Stimulated activated CD8-positive, alpha-beta memory T cell treated with anti-CD3 and anti-CD28 coated beads, Interleukin-12 subunit alpha, Interleukin-12 subunit beta, amount 100 ng/mL, for 24 hours (primary cell): ENCODE results near the gene ANKFN1.
"Not testable (repeated sequence)": the region's sequence is repeated elsewhere in the genome, so short reads cannot be mapped to it uniquely, and the experiment has no call there.

ENCODE experiments used
- DNase-seq: peaks from one replicate; pipeline ENCODE4 v3.0.0-alpha.2; 2020; ENCODE audit errors: extremely low read depth

ANKFN1 gene

GRCh38 chr17:56325313-56326000 is 172.2 kb downstream of the ANKFN1 start:
- DNase-seq = no peak

DNA sequence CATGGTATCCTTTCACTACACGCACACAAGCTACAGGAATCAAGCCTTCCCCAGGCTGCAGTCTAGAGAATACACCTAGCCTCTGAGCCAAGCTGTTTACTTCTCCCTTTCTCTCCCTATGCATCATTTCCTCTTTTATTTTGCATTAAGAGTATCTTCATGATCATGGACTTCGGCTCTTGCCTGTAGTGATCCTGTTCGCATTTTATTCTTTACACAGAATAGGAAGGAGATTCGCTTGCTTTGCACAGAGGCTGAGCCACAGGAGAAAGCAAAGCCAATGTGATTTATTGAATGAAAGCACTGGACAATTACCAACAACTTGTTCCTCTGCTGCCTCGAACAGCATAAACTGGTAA is 172.7 kb downstream of the ANKFN1 start:
- DNase-seq = no peak

DNA sequence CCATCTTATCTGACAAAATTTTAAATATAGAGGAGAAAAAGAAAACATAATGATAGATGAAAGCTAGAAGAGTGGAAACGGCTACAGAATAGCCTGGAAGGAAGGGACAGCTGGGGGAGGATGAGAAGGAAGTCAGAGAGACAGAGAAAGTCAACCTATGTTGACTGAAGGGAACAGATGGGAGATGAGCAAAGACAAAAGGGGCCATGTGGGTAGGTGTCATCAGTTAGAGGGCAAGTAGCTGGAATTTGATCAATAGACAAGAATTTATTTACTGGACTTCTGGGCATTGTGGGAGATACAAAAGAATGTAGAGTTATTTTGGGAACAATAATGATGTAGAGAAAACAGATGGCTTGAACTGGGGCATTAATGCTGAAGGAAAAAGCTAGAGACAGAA is 194.4 kb downstream of the ANKFN1 start:
- DNase-seq = no peak

GRCh38 chr17:56350592-56350991 is 197.3 kb downstream of the ANKFN1 start:
- DNase-seq = no peak

DNA sequence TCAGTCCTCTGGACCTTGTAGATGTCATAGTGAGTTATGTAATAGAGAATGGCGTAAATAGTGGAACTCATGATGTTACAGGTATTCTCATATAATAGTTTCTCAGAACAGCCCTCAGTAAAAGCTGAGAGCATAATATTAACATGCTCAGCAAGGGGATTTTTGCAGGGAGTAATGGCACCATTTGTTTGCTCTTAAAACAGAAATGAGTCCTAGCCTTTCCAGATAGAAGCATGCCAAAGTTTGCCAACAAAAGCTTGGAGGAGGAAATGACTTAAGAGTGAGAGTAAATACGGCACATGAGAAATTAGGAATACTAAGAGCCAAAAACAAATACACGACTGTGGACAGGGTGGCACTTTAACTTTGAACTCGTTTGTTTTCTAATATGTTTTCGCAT is 198.4 kb downstream of the ANKFN1 start:
- DNase-seq = no peak

DNA sequence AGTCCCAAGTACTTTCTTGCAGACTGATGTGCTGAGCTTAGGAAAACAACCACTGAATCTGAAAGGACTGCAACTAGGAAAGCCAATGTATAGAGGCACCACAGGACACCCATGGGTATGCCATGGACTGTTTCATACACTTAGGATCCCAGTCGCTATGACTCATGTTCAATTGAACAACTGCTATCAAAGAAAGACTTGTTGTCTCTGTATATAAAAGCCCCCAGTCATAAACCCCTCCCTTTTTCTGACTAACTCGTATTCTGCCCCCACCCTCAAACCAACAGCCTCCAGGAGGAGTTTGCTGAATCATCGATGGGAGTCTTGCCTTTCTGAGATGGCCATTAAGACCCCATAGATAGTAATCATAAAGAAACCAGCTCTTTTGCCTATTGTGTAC is 205.4 kb downstream of the ANKFN1 start:
- no peak for DNase-seq

- DNase-seq = no peak
Observed at GRCh38 chr17:56359518-56359917, 206.2 kb downstream of the ANKFN1 start.

DNA sequence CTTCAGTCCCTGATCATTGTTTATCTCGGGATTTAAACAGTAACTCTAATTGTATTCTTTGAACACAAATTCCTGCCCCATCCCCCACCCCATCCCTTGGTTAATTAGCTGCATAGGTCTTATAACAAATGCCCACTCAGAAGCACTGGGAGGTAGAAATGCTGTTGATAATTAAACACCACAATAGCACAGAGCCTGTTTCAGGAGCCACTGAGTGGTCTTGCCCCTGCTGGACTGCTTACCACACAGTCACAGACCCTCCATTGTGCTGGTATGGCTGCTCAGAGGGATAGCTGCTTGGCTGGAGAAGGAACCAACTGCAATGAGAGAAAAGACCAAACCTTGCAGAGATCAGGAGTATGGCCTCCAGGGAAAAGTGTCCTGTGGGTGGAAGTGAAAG is 214.1 kb downstream of the ANKFN1 start:
- no peak for DNase-seq

- DNase-seq = no peak
Observed at GRCh38 chr17:56373981-56374833, 220.9 kb downstream of the ANKFN1 start.

- DNase-seq = no peak
Observed at GRCh38 chr17:56389356-56389755, 236.1 kb downstream of the ANKFN1 start.

DNA sequence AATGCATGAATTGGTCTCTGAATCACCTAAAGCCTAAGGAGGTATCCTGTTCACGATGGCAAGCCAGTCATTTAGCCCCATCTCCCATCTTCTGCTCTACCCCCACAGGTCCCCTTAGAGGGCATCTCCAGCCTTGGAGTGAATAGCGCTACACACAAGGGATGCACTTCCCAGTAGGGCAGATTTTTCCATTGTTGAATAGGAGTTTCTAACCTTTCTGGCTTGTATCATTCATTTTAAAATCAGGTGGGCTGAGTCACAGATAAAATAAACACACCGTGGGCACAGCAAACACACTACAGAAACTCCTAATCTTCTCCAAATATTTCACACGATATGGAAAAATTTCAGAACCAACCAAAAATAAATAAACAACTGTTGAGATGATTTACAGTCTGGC is 239.0 kb downstream of the ANKFN1 start:
- DNase-seq = no peak

DNA sequence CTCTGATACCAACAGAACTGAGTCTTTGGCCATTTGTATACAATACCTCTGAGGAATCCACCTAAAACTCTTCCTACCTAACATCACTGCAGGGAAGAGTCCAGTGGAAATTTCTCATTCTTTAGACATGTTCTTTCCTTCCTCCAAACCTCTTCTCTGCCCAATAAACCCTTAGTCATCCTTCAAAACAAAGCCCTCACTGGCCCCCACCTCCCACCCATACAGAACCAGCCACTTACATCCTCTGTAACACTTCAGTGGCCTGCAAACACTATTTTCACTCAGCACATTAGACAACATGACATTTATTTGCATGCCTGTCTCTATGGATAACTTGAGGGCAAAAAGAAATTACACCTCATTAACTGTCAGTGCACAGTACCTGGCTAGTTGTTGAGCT is 239.9 kb downstream of the ANKFN1 start:
- DNase-seq = no peak

DNA sequence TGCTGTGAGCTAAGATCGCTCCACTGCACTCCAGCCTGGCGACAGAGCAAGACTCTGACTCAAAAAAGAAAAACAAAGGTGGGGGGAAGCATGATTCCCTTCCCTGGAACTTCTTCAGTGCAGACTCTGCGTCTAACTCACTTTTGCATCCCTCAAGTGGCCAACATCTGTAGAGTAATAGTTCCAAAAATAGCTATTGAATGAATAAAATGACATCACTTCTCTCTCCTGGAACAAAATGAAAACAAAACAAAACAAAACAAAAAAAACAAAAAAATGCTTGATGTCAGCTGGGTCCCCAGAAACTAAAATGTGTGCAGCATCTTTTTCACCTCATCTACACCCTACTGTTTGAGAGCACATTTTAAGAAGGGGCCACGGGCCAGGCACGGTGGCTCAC is 242.5 kb downstream of the ANKFN1 start:
- DNase-seq = no peak

- DNase-seq = no peak
Observed at GRCh38 chr17:56407086-56407485, 253.8 kb downstream of the ANKFN1 start.

- DNase-seq = not testable (repeated sequence)
Observed at GRCh38 chr17:56412356-56412755, 259.1 kb downstream of the ANKFN1 start.

GRCh38 chr17:56416682-56417351 is 263.5 kb downstream of the ANKFN1 start:
- no peak for DNase-seq

DNA sequence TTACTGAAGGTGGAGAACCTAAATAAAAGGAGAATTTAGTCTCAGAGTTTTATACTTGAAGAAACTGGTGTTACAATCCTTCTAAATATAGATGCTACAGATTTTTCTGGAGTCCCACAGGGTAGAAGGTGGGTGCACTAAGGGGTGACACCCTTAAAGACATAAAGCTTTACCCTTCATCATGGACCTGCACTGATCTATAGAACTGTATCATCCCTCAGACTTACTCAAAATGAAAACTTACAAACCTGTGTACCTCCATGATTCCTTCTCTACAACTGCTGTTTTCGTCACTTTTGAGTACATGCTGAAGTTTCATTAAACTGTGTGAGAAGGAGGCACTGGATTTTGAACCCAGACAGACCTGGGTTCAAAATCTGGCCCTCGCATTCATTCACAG is 270.7 kb downstream of the ANKFN1 start:
- no peak for DNase-seq

DNA sequence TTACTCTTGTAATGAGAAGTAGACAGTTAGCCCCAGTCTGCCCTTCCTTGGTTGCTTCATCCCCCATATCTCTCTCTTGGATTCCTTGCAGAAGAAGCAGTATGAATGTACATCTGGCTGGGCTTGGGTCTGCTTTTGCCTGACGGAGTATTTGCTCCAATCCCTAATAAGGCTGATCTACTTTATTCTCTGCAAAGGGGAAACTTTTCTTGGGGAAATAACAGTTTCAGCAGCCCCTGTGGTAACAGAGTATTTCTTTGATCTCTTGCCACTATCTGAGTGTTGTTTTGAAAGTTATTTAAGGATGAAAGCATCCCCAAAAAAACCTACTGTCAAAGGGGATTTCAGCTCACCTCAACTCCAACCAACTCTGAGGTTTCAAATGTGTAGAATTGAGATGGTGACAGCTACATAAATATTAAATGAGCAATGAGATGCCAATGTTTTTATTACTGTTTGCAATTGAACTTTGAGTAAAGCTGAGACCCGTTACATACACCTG is 271.3 kb downstream of the ANKFN1 start:
- no peak for DNase-seq

GRCh38 chr17:56425483-56425882 is 272.2 kb downstream of the ANKFN1 start:
- no peak for DNase-seq

- no peak for DNase-seq
Observed at GRCh38 chr17:56426901-56427300, 273.6 kb downstream of the ANKFN1 start.

GRCh38 chr17:56431736-56432135 is 278.5 kb downstream of the ANKFN1 start:
- no peak for DNase-seq

DNA sequence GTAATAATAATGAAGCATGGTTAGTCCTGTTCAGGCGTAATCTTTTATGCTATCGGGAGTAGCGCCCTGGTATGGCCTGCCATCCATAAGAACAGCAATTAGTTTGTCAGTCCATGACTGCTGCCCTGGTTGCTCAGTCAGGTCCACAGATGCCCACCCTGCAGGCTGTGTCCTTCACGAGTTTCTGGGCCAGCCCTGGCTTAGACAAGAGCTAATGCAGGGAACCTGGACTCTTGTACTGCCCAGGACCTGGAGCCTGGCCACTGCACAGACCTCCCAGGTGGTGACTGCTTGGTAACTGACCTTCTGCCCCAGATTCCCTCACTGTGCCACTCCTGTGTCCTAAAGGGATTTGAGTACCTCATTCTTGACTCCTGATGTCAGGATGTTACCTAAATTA is 279.2 kb downstream of the ANKFN1 start:
- DNase-seq = no peak

DNA sequence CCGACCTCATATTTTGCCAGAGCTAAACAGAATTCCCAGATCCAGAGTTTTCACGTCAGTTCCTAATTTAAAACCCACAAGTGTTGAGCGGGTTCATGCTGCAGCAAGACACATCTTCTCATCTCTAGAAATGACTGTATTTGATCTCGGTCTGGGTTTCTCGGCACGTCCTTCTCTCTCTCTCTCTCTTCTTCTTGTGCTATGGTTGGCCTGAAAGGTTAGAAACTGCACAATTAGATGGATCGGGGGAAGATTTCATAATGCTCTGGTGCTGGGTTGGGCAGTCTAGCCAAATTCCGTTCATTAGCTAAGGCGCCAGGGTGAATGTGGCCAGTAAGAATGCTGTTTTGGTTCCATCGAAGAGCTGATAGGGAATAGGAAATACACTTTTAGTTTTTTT is 281.3 kb downstream of the ANKFN1 start:
- no peak for DNase-seq
